GM23338 (cell line): Measurements from ENCODE around the gene ABCA12. TPM values are rescaled to one million over a fixed set of nuclear protein-coding genes. Genes with fewer than 3 reads are reported as not detected.

Experiments
- ATAC-seq: fragments of 200-7000 bp; cut with Tn5 transposase; 3 replicates; pipeline ENCODE4 v1.9.1; 2020
- DNase-seq: peaks from one replicate; pipeline ENCODE4 v3.0.0-alpha.2; 2015; ENCODE audit warnings: low spot score
- H2AFZ ChIP-seq: fragments of 200-600 bp; sonication (generic); 2 replicates; pipeline ENCODE4 v1.8.0; 2016; ENCODE audit warnings: antibody characterized with exemption, mild to moderate bottlenecking, moderate library complexity
- H3F3A ChIP-seq: fragments of 200-600 bp; sonication (generic); replicated peaks from 2 replicates; pipeline ENCODE4 v1.8.0; 2017; ENCODE audit warnings: antibody characterized with exemption, mixed run types, low read depth
- H3K27ac ChIP-seq: fragments of 200-600 bp; sonication (generic); 2 replicates; pipeline ENCODE4 v1.6.1; 2016; ENCODE audit warnings: low read depth
- H3K27me3 ChIP-seq: fragments of 200-600 bp; sonication (generic); 2 replicates; pipeline ENCODE4 v1.8.0; 2016; ENCODE audit warnings: mild to moderate bottlenecking, mixed run types, moderate library complexity; ENCODE audit not compliant: insufficient read depth
- H3K36me3 ChIP-seq: fragments of 200-600 bp; sonication (generic); 2 replicates; pipeline ENCODE4 v1.8.0; 2016; ENCODE audit warnings: mild to moderate bottlenecking; ENCODE audit not compliant: insufficient read depth
- H3K4me1 ChIP-seq: fragments of 200-600 bp; sonication (generic); 2 replicates; pipeline ENCODE4 v1.8.0; 2016; ENCODE audit warnings: mild to moderate bottlenecking, moderate library complexity; ENCODE audit not compliant: insufficient read depth
- H3K4me2 ChIP-seq: fragments of 200-600 bp; sonication (generic); 2 replicates; pipeline ENCODE4 v1.7.1; 2017; ENCODE audit warnings: mixed run types
- H3K4me3 ChIP-seq: fragments of 200-600 bp; sonication (generic); 2 replicates; pipeline ENCODE4 v1.6.1; 2016; ENCODE audit warnings: mixed run types
- H3K79me2 ChIP-seq: fragments of 200-600 bp; sonication (generic); replicated peaks from 2 replicates; pipeline ENCODE4 v1.8.0; 2017; ENCODE audit warnings: mild to moderate bottlenecking; ENCODE audit not compliant: insufficient read depth
- H3K9me2 ChIP-seq: fragments of 200-600 bp; sonication (generic); 2 replicates; pipeline ENCODE4 v1.8.0; 2017; ENCODE audit not compliant: insufficient read depth
- H4K20me1 ChIP-seq: fragments of 200-600 bp; sonication (generic); replicated peaks from 2 replicates; pipeline ENCODE4 v1.8.0; 2017; ENCODE audit warnings: mild to moderate bottlenecking; ENCODE audit not compliant: insufficient read depth
- H3K27ac Mint-ChIP-seq: 2 replicates; pipeline ENCODE4 v1.8.0; 2020; ENCODE audit warnings: inconsistent platforms, mild to moderate bottlenecking, moderate library complexity, mixed read lengths
- H3K27me3 Mint-ChIP-seq: 3 replicates; pipeline ENCODE4 v1.8.0; 2022; ENCODE audit warnings: low read depth, mild to moderate bottlenecking, moderate library complexity, mixed read lengths, inconsistent platforms; ENCODE audit not compliant: insufficient read depth, poor library complexity
- H3K36me3 Mint-ChIP-seq: 3 replicates; pipeline ENCODE4 v1.8.0; 2021; ENCODE audit warnings: low read depth, mild to moderate bottlenecking, inconsistent platforms, moderate library complexity, mixed read lengths
- H3K4me1 Mint-ChIP-seq: 3 replicates; pipeline ENCODE4 v1.8.0; 2020; ENCODE audit warnings: mild to moderate bottlenecking, inconsistent platforms, mixed read lengths
- H3K4me3 Mint-ChIP-seq: 3 replicates; pipeline ENCODE4 v1.8.0; 2021; ENCODE audit warnings: moderate library complexity, mild to moderate bottlenecking, inconsistent platforms, mixed read lengths
- H3K9me3 Mint-ChIP-seq: 3 replicates; pipeline ENCODE4 v1.8.0; 2020; ENCODE audit warnings: moderate library complexity, mild to moderate bottlenecking, inconsistent platforms, mixed read lengths
- EZH2phosphoT487 ChIP-seq: fragments of 200-600 bp; sonication (generic); IDR thresholded peaks from one replicate; pipeline ENCODE4 v1.8.1; 2018; ENCODE audit warnings: antibody characterized with exemption; ENCODE audit not compliant: unreplicated experiment
- JUNB ChIP-seq: IDR thresholded peaks from one replicate; pipeline ENCODE4 v1.6.1; 2016; ENCODE audit warnings: antibody characterized with exemption; ENCODE audit not compliant: unreplicated experiment
- POLR2AphosphoS5 ChIP-seq: IDR thresholded peaks from 2 replicates; pipeline ENCODE4 v1.6.1; 2016; ENCODE audit warnings: antibody characterized with exemption, low read depth
- ZNF114 ChIP-seq: fragments of 250-450 bp; sonication (Bioruptor Pico); IDR thresholded peaks from 2 replicates; pipeline ENCODE4 v1.5.0; 2020; ENCODE audit warnings: mild to moderate bottlenecking, moderate library complexity
- ZNF331 ChIP-seq: fragments of 250-450 bp; sonication (Bioruptor Pico); IDR thresholded peaks from 2 replicates; pipeline ENCODE4 v1.5.0; 2020; ENCODE audit warnings: low read depth, mild to moderate bottlenecking, moderate library complexity
- ZNF462 ChIP-seq: fragments of 250-450 bp; sonication (Bioruptor Pico); IDR thresholded peaks from 2 replicates; pipeline ENCODE4 v1.5.0; 2020; ENCODE audit warnings: mild to moderate bottlenecking, moderate library complexity
- polyA plus RNA-seq: library from polyadenylated mRNA; unstranded; fragments of >200 nt; fragmentation: Nextera tagmentation; extraction: Ambion mirVana; gene quantifications from 2 replicates; pipeline ENCODE4 v1.2.1, GENCODE V29; 2016
- total RNA-seq: library from RNA; depleted of rRNA; stranded (reverse); fragments of >200 nt; shearing (Covaris generic); gene quantifications from 2 replicates; pipeline ENCODE4 v1.2.3, GENCODE V29; 2014
- TF ChIP-seq, protein P1 (sequence below), 2 experiments: fragments of 200-600 bp in 1 of 2; sonication (generic) in 1 of 2; conservative IDR thresholded peaks; 2 replicates each; pipeline versions ENCODE4 v1.5.1 to v1.6.1; 2016 to 2017; ENCODE audit warnings: antibody characterized with exemption in 2 of 2, low read depth in 2 of 2, mild to moderate bottlenecking in 2 of 2, moderate library complexity in 1 of 2

The ABCA12 gene
- total and polyA plus RNA-seq, 2 experiments from 2014 or later = 0.05 to 0.10 TPM

GRCh38 chr2:214904634-214905033 is 233.8 kb downstream of the ABCA12 start:
- Mint-ChIP-seq H3K4me1 (peaks cover 20% of the 10 kb centered on the region), H3K27me3 (no peaks in the 10 kb centered on the region), H3K9me3 (peaks cover 4% of the 10 kb centered on the region; the same call in 2 of the 3 replicates), H3K4me3 (no peak overlapping the region), H3K27ac (peak overlapping the region; percentile 5; the same call in 1 of the 2 replicates), H3K36me3 (peaks cover 9% of the 10 kb centered on the region)
- H3K27me3 ChIP-seq = no peaks in the 10 kb centered on the region
- H3K4me3 ChIP-seq = no peak overlapping the region
- no peaks in the 10 kb centered on the region for H3K79me2 ChIP-seq
- H3K4me2 ChIP-seq = no peak overlapping the region
- H3F3A ChIP-seq = no peaks in the 10 kb centered on the region
- DNase-seq (peak; percentile 61), ATAC-seq (peak; percentile 63)
- TF ChIP-seq ZNF331 (CRISPR knock-in tag) = no peak
- TF ChIP-seq, protein P1, sequence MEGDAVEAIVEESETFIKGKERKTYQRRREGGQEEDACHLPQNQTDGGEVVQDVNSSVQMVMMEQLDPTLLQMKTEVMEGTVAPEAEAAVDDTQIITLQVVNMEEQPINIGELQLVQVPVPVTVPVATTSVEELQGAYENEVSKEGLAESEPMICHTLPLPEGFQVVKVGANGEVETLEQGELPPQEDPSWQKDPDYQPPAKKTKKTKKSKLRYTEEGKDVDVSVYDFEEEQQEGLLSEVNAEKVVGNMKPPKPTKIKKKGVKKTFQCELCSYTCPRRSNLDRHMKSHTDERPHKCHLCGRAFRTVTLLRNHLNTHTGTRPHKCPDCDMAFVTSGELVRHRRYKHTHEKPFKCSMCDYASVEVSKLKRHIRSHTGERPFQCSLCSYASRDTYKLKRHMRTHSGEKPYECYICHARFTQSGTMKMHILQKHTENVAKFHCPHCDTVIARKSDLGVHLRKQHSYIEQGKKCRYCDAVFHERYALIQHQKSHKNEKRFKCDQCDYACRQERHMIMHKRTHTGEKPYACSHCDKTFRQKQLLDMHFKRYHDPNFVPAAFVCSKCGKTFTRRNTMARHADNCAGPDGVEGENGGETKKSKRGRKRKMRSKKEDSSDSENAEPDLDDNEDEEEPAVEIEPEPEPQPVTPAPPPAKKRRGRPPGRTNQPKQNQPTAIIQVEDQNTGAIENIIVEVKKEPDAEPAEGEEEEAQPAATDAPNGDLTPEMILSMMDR (conservative IDR thresholded peaks at IDR 0.05; ENCODE audit: low read depth in 2 of 2) = peak in 1 of 2 experiments; percentile 31; a peak in 1 of 4 replicates
- H3K9me2 ChIP-seq = no peaks in the 10 kb centered on the region
- H4K20me1 ChIP-seq = no peaks in the 10 kb centered on the region
- peaks cover 5% of the 10 kb centered on the region for H3K4me1 ChIP-seq
- no peak overlapping the region for H2AFZ ChIP-seq
- no peak overlapping the region for H3K27ac ChIP-seq
- no peaks in the 10 kb centered on the region for H3K36me3 ChIP-seq

DNA sequence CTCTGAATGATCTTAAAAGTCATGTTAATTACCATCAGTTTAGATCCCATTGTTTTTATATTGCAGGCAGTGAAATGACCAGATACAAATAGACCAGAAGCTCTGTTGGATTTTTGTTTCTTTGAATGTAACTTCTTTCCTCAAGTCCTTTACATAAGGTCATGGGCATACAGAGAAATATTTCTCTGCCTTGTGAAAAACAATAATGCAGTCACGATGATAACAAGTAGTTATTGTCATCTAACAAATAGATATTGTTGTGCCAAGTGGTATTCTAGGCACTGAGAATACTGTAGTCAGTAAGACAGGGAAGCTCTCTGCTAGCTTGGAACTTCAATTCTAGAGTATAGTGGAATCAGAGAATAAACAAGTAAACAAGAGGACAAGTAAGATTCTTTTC is 234.2 kb downstream of the ABCA12 start:
- no peak for ATAC-seq

More for the DNA sequence above, 234.2 kb downstream of the ABCA12 start:
- no peaks in the 10 kb centered on the region for H3K36me3 ChIP-seq
- Mint-ChIP-seq H3K4me3 (no peak overlapping the region), H3K4me1 (peaks cover 20% of the 10 kb centered on the region), H3K9me3 (peaks cover 4% of the 10 kb centered on the region; the same call in 2 of the 3 replicates), H3K27me3 (no peaks in the 10 kb centered on the region), H3K27ac (no peak overlapping the region), H3K36me3 (peaks cover 9% of the 10 kb centered on the region)
- no peak for DNase-seq
- peak overlapping the region; percentile 36; the same call in 1 of the 2 replicates for H3K27ac ChIP-seq
- no peaks in the 10 kb centered on the region for H4K20me1 ChIP-seq
- no peaks in the 10 kb centered on the region for H3K9me2 ChIP-seq
- H3K27me3 ChIP-seq = no peaks in the 10 kb centered on the region
- H3K79me2 ChIP-seq = no peaks in the 10 kb centered on the region
- H3K4me3 ChIP-seq = no peak overlapping the region
- H3F3A ChIP-seq = no peaks in the 10 kb centered on the region
- H2AFZ ChIP-seq = no peak overlapping the region
- TF ChIP-seq EZH2phosphoT487 = no peak
- TF ChIP-seq ZNF462 (CRISPR knock-in tag) = no peak
- TF ChIP-seq, protein P1 (conservative IDR thresholded peaks at IDR 0.05; ENCODE audit: low read depth in 2 of 2) = no peak
- no peak for TF ChIP-seq JUNB
- no peak for TF ChIP-seq ZNF114 (CRISPR knock-in tag)
- no peak for TF ChIP-seq POLR2AphosphoS5
- no peak for TF ChIP-seq ZNF331 (CRISPR knock-in tag)
- H3K4me2 ChIP-seq = no peak overlapping the region
- H3K4me1 ChIP-seq = peaks cover 5% of the 10 kb centered on the region
